Stimulated activated naive CD8-positive, alpha-beta T cell treated with anti-CD3 and anti-CD28 coated beads, Interleukin-15, amount 100 ng/mL, for 72 hours (primary cell): Measurements from ENCODE around the gene PLAC1.

Experiments used
- ATAC-seq: fragments of 150-1000 bp; cut with Tn5 transposase; 2 replicates; pipeline ENCODE4 v1.10.0; 2021; ENCODE audit warnings: mild to moderate bottlenecking, moderate library complexity
- DNase-seq, 2 donors: peaks; one replicate each; pipeline ENCODE4 v3.0.0; 2021 to 2022
- H3K27ac Mint-ChIP-seq, 2 donors: one replicate each; pipeline ENCODE4 v1.8.0; 2022; ENCODE audit warnings: mild to moderate bottlenecking in 2 of 2, mixed read lengths in 2 of 2, moderate library complexity in 2 of 2
- H3K27me3 Mint-ChIP-seq: one replicate; pipeline ENCODE4 v1.8.0; 2022; ENCODE audit warnings: mixed read lengths
- H3K4me1 Mint-ChIP-seq: one replicate; pipeline ENCODE4 v1.8.0; 2022; ENCODE audit warnings: mild to moderate bottlenecking, mixed read lengths
- H3K4me3 Mint-ChIP-seq, 2 donors: one replicate each; pipeline ENCODE4 v1.8.0; 2022; ENCODE audit warnings: mild to moderate bottlenecking in 2 of 2, mixed read lengths in 2 of 2, moderate library complexity in 1 of 2
- H3K9me3 Mint-ChIP-seq, 2 donors: one replicate each; pipeline ENCODE4 v1.8.0; 2022; ENCODE audit warnings: mixed read lengths in 2 of 2

PLAC1 gene

DNA sequence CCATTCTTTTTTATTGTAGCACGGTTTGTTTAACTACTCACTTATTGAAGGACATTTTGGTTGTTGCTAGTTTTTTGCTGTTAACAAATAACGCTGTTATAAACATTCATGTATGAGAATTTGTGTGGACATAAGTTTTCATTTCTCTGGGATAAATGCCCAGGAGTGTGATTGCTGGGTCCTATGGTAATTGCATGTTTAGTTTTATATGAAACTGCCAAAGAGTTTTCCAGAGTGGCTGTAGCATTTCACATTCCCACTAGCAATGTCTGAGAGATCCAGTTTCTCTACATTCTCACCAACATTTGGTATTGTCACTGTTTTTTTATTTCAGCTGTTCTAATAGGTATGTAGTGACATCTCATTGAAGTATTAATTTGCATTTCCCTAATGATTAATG is 66.8 kb downstream of the PLAC1 start:
- Mint-ChIP-seq H3K27me3 (peaks cover 31% of the 10 kb centered on the region), H3K9me3 (no peaks in the 10 kb centered on the region), H3K4me3 (no peak overlapping the region), H3K27ac (no peak overlapping the region), H3K4me1 (no peaks in the 10 kb centered on the region)
- no peak for ATAC-seq
- no peak for DNase-seq

DNA sequence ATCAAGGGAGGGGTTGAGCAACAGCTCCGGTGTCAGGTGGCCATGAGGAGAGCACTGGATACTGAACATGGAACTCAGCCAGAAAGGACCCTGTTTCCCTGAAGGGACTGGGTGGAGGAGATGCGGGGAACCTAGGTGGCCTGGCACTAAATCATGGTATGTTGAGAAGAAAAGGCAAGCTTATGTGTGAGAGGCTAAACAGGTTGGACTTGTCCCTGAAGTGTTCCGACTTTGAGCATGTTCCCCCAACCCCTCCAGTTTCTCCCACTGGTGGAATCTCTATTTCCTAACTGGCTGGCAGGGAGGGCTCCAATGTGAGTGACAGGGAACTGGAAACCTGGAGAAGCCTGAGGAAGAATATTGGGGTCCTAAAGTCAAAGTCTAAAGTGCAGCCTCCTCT is 69.5 kb downstream of the PLAC1 start:
- Mint-ChIP-seq H3K27me3 (peaks cover 17% of the 10 kb centered on the region), H3K4me1 (no peaks in the 10 kb centered on the region), H3K27ac (peak overlapping the region in 1 of 2 donors; percentile 39), H3K4me3 (no peak overlapping the region), H3K9me3 (no peaks in the 10 kb centered on the region)
- DNase-seq, result no peak
- no peak for ATAC-seq

DNA sequence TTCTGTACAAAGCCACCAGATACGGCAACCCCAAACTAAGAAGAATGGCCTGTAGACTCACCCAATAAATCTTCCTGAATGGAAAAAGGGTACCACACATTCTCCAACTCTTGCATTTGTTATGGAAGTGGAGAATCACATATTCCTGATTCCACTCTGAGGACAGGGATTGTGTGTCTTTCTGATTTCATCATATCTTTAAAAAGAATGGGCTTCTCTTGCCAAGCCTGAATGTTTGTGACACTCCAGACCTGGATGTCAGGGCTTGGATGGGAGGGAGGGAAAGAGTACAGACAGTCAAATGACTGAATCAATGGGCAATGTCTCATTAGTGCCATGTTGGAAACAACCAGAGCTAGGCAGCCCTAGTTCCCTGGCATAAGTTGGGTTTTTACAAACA is 77.4 kb downstream of the PLAC1 start:
- H3K4me3 Mint-ChIP-seq, result no peak overlapping the region
- H3K27ac Mint-ChIP-seq, result no peak overlapping the region
- H3K4me1 Mint-ChIP-seq, result no peaks in the 10 kb centered on the region
- no peak for ATAC-seq
- no peak for DNase-seq
- H3K27me3 Mint-ChIP-seq, result peaks cover 7% of the 10 kb centered on the region
- no peaks in the 10 kb centered on the region for H3K9me3 Mint-ChIP-seq

DNA sequence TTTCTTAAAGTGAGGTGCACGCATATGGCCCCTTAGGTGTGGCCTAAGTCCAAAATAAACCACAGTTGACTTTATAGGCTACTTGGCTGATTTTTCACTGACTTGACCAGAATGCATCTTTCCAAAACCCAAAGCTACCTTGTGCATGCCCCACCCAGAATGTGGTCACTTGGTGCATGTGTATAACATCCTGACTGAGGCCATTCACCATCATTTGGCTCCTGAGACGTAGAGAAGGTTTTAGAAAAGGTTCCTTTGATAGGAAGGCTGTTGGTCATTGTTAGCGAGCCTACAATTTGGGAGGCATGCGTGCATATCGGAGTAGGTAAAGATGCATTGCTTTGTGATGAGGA is 84.6 kb downstream of the PLAC1 start:
- ATAC-seq (no peak), DNase-seq (no peak)
- Mint-ChIP-seq H3K27me3 (no peaks in the 10 kb centered on the region), H3K4me3 (no peak overlapping the region), H3K4me1 (no peaks in the 10 kb centered on the region), H3K9me3 (no peaks in the 10 kb centered on the region), H3K27ac (no peak overlapping the region)

DNA sequence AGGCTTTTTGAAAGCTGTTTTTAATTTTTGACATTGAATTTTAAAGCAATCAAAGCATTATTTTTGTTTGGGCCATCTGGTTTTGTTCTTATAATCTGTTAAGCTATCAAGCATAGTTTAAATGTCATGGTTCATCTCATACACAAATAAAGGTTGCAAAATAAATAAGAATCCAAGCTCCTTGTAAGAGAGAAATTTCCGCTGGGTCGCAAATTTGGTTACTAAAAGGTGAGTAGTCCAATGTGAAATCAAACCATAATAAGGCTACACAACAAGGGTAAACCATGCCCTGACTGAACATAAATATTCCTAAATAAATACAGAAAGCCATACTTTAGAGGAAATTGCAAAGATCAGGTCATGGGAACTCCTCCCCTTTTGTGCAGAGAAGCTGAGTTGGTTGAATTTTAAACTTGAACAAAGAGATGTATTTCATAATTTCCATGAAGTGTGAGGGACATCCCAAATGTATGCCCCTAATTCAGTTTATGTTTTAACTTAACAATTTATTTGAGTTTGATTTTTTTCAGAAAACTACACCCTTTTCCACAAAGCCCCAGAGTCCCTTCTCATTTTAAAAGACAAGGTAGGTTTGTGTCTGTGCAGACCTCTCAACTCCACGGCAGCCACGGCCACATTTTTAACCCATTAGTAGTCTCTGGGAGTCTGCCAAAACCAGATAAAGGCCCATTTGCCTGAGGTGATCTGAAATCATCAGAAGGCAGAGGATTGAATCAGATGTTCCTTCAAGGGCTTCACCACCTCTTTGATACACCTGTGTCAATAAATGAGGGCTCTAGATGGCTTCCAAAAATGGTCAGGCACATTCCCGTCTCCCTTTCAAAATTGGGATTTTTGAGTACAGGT is 85.2 kb downstream of the PLAC1 start:
- Mint-ChIP-seq H3K27me3 (no peaks in the 10 kb centered on the region), H3K27ac (no peak overlapping the region), H3K9me3 (no peaks in the 10 kb centered on the region), H3K4me3 (no peak overlapping the region), H3K4me1 (no peaks in the 10 kb centered on the region)
- DNase-seq (no peak), ATAC-seq (no peak)

DNA sequence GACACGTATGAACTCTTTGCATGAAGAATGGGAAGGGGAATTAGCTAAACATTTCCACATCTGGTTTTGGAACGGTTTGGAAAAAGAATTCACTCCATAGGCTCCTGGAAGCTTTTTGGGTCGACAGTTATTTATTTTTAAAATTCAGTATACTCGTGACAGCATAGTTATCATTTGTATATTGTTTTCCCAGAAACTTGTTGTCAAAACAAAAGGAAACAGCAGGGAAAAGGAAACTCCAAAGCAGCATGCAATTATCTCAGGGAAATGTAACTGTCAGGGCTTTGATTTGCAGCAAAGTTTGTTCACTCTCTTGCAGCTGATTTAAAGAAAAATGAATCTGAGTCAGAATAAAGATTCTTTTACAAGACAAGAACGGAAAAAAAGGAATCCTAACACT is 86.5 kb downstream of the PLAC1 start:
- Mint-ChIP-seq H3K4me3 (no peak overlapping the region), H3K4me1 (no peaks in the 10 kb centered on the region), H3K9me3 (no peaks in the 10 kb centered on the region), H3K27ac (no peak overlapping the region), H3K27me3 (no peaks in the 10 kb centered on the region)
- DNase-seq (no peak), ATAC-seq (no peak)

DNA sequence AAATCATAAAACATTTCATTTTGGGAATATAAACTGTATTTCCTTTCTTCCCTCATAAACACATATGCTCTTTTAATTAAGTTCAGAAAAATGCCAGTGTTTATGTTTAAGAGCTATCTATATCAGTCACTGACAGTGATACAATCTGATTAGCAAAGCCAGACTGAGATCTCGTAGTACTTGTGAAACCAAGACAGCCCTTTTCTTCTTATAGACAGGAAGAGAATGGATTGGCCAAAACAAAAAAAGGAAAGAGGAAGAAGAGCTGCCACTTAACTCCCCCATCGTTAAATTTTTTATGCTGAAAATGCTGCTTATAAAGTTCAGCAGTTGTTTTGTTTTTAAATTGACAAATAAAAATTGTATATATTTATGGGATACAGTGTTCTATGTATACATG is 87.4 kb downstream of the PLAC1 start:
- Mint-ChIP-seq H3K4me3 (no peak overlapping the region), H3K27ac (no peak overlapping the region), H3K4me1 (no peaks in the 10 kb centered on the region), H3K27me3 (no peaks in the 10 kb centered on the region), H3K9me3 (no peaks in the 10 kb centered on the region)
- ATAC-seq (no peak), DNase-seq (no peak)

DNA sequence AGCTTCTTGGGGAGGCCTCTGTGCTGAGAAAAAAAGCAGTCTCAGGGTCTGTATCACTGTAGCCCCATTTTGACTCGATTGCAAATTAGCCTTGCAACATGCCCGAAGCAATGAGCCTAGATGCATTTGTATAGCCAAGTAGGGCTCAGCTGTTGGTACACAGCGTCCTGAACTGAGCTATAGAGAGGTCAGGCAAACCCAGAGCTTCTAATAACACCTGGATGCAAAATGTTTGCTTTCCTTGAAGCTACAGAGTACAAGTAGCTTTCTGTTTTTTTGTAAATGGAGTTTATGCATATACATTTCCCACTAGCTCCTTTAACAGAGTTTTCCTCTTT is 87.8 kb downstream of the PLAC1 start:
- Mint-ChIP-seq H3K9me3 (no peaks in the 10 kb centered on the region), H3K4me3 (no peak overlapping the region), H3K27me3 (no peaks in the 10 kb centered on the region), H3K4me1 (no peaks in the 10 kb centered on the region), H3K27ac (no peak overlapping the region)
- ATAC-seq, result no peak
- DNase-seq, result no peak

DNA sequence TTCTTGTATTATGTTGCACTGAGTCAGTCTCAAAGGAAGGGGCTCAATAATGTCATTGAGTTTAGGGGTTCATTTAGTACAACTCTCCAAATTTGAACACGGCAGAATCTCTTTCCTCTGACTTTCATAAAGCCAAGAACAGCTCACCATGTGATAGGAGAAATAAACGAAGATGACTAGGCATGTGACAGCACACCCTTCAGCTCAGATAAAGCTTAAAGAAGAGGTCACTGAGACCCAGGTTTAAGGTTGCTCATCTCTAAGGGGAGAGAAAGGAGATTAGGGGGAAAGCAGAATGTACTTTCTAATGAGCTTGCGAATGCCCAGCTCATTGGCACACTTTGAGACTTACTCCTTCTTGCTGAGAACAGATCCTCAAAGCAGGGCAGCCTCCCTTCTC is 89.0 kb downstream of the PLAC1 start:
- Mint-ChIP-seq H3K9me3 (no peaks in the 10 kb centered on the region), H3K27ac (peak overlapping the region in 1 of 2 donors; percentile 54), H3K4me3 (no peak overlapping the region), H3K4me1 (no peaks in the 10 kb centered on the region), H3K27me3 (no peaks in the 10 kb centered on the region)
- DNase-seq (no peak), ATAC-seq (no peak)

DNA sequence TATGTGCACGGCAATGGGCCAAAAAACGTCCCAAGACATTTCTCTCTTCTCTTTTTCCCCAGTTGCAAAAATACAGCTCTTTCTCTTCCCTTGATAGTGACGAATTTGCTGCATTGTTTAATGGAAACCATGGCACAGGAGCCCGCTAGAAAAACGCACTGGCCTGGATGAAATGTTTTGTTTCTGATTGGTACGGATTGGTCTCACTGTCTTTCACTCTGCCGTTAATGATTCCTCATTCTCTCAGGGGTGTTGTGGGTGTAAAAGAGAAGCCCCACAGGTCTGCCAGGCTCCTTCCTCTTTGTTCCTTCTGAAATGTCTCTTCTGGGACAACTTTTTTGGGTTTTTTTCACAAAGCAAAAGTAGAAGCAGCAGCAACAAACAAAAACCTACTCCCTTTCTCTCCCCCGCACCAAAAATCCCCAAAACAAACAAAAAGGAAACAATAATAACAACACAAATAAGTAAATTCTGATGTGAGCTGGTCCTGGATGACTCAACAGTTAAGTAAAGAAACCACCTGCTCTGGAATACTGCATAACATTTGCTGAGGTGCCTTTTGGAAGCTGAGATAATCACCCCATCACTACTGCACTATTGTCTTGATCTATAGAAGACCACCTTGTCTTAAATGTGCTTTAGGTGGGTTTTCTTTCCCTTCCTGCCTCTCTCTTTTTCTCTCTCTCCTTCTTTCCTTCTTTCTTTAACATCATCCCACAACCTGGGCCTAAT is 89.8 kb downstream of the PLAC1 start:
- no peak for DNase-seq
- Mint-ChIP-seq H3K4me3 (no peak overlapping the region), H3K27me3 (no peaks in the 10 kb centered on the region), H3K27ac (no peak overlapping the region), H3K4me1 (no peaks in the 10 kb centered on the region), H3K9me3 (no peaks in the 10 kb centered on the region)
- ATAC-seq, result no peak

DNA sequence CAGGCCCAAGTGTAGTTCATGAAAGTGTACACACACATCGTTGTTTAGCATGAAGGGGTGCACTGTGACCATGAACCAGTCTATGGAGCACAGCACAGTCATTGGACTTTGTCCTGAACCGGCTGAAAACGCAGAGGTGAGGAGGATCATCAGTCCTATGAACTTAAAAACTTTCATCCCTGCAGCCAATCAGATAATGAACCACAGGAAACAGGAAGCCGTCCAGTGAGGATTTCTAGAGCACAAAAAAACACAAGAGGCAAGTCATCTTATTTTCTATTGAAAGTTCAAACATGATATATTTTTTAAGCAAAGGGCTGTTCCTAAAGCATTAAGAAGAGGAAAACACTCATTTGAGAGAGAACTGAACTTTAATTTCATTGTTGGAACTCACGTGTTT is 91.8 kb downstream of the PLAC1 start:
- Mint-ChIP-seq H3K9me3 (peaks cover 0 to 11% of the 10 kb centered on the region in 2 donors), H3K27me3 (peaks cover 16% of the 10 kb centered on the region), H3K4me1 (no peaks in the 10 kb centered on the region), H3K4me3 (no peak overlapping the region), H3K27ac (no peak overlapping the region)
- ATAC-seq (no peak), DNase-seq (no peak)

DNA sequence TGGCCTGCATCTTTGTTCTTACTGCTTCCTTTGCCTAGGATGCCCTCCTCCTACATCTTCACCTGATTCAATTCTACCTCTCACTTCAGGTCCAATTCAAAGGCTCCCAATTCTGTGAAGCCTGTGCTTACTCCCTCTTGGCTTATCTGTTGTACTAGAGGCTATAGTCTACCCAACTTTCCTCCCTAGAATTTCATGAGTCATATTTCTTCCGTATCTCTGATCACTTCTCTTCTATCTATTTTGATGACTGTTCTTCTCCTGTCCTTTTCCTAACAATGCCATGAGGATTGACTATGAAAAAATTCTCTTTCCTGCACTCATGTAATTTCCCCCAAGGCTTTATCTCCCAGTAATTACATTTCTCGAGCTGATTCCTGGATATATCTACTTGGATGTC is 96.3 kb downstream of the PLAC1 start:
- Mint-ChIP-seq H3K27ac (no peak overlapping the region), H3K9me3 (peaks cover 0 to 11% of the 10 kb centered on the region in 2 donors), H3K4me3 (no peak overlapping the region), H3K4me1 (no peaks in the 10 kb centered on the region), H3K27me3 (peaks cover 16% of the 10 kb centered on the region)
- DNase-seq (no peak), ATAC-seq (no peak)

DNA sequence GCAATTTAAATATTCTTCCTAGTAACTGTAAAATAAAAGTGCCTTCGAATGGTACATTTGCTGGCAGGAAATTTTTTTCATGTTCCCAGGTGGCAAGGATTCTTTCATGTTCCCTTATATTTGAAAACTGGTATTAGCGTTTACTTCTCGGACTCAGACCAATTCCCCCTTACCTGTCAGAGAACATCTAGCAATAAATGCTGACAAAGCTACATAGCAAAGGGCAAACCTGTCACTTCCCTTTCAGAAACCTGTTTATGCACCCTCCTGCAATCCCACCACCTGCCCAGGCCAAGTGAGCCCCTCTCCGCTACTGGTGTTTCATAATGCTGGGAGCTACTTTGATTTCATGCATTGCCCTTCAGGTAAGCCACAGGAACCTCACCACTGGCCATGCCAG is 100.1 kb downstream of the PLAC1 start:
- no peak for ATAC-seq
- no peak for DNase-seq
- no peaks in the 10 kb centered on the region for H3K4me1 Mint-ChIP-seq
- peaks cover 0 to 11% of the 10 kb centered on the region in 2 donors for H3K9me3 Mint-ChIP-seq
- no peak overlapping the region for H3K4me3 Mint-ChIP-seq
- H3K27me3 Mint-ChIP-seq, result peaks cover 37% of the 10 kb centered on the region
- no peak overlapping the region for H3K27ac Mint-ChIP-seq

DNA sequence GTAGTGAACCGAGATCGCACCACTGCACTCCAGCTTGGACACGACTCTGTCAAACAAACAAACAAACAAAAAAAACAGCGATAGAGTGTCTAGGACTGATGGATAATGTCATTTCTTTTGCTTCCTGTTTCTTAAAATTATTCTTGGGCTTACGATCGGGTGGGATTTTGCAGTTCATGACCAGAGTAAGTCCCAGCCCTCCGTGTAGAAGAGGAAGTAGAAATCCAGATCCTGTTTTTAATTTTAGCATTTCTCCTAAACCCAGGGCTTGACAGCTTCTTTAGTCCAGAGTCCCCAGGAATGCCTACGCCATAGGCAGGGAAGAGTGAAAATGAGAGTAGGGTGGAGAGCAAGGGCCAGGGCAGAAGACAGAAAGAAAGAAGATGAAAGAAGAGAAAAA is 104.0 kb downstream of the PLAC1 start:
- peaks cover 50% of the 10 kb centered on the region for H3K27me3 Mint-ChIP-seq
- DNase-seq (no peak), ATAC-seq (no peak)
- no peaks in the 10 kb centered on the region for H3K9me3 Mint-ChIP-seq
- no peak overlapping the region for H3K4me3 Mint-ChIP-seq
- no peak overlapping the region for H3K27ac Mint-ChIP-seq
- peaks cover 12% of the 10 kb centered on the region for H3K4me1 Mint-ChIP-seq

DNA sequence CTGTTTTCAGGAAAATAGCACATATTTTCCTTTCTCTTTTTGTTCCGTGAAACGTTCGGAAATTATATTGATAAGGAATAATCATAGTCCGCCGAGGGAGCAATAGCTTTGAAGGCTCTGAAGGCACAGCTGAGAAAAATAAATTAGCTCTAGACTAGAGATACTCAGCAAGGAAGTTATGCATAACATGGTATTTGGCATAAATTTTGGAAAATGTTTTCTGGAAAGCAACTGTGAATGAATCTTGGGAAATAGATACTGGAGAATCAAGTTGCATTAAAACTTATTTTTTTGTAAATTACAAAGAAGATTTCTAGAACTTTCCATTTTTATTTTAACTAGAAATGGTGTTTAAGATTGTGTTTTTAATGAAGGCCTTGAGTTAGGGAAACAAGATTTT is 105.9 kb downstream of the PLAC1 start:
- ATAC-seq (no peak), DNase-seq (no peak)
- peaks cover 23% of the 10 kb centered on the region for H3K4me1 Mint-ChIP-seq
- peaks cover 63% of the 10 kb centered on the region for H3K27me3 Mint-ChIP-seq
- H3K9me3 Mint-ChIP-seq, result no peaks in the 10 kb centered on the region
- H3K4me3 Mint-ChIP-seq, result no peak overlapping the region
- H3K27ac Mint-ChIP-seq, result no peak overlapping the region

DNA sequence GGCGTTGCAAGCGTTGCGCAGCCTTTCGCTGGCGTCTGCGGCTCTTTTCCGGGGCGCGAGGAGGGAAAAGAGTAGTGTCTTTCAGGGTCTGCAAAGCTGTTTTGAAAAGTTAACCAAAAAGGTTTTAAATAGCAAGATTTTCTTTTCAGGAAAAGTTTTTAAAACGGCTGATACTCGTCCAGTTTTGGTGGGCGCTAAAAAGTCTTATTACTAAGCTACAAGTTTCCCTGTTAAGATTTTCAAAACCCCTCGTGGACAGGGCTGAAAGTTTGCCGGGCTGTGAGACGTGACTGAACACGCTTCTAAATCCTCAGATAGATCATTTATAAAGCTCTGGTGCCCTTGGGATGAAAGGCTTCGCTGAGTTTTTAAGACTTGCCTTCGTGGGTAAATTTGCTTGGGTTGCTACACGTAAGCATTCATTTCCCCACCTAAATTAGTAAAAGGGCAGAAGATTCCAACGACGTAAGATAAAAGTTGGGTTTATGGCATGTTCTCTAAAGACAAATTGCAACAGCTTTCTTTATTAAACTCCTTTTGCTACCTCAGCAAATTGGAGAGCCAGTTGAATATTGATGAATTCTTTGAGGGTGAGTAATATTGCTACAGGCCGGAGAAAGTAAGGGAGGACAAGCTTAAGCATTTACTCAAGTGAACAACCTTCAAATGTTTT is 106.8 kb downstream of the PLAC1 start:
- Mint-ChIP-seq H3K4me3 (peak overlapping the region; percentile 88 to 95), H3K9me3 (no peaks in the 10 kb centered on the region), H3K4me1 (peaks cover 23% of the 10 kb centered on the region), H3K27me3 (peaks cover 63% of the 10 kb centered on the region), H3K27ac (peak overlapping the region in 1 of 2 donors; percentile 52)
- DNase-seq (no peak), ATAC-seq (no peak)
